Choroid plexus epithelial cell (primary cell): Measurements from ENCODE around the gene CACHD1.

Experiments used
- DNase-seq: peaks from one replicate; pipeline ENCODE4 v3.0.0-alpha.2; 2010; ENCODE audit warnings: low read depth
- H3K4me3 ChIP-seq: 2 replicates; pipeline ENCODE4 v1.5.1; 2011; ENCODE audit warnings: low read depth, mild to moderate bottlenecking, control low read depth, low read length, moderate library complexity
- TF ChIP-seq, protein P1 (sequence below): conservative IDR thresholded peaks from 2 replicates; pipeline ENCODE4 v1.5.1; 2011; ENCODE audit warnings: low read depth, mild to moderate bottlenecking, control low read depth, inconsistent platforms, low read length, moderate library complexity

The CACHD1 gene

GRCh38 chr1:64472040-64472376, 2.1 kb downstream of the CACHD1 start:
- no peak for DNase-seq
- TF ChIP-seq, protein P1, sequence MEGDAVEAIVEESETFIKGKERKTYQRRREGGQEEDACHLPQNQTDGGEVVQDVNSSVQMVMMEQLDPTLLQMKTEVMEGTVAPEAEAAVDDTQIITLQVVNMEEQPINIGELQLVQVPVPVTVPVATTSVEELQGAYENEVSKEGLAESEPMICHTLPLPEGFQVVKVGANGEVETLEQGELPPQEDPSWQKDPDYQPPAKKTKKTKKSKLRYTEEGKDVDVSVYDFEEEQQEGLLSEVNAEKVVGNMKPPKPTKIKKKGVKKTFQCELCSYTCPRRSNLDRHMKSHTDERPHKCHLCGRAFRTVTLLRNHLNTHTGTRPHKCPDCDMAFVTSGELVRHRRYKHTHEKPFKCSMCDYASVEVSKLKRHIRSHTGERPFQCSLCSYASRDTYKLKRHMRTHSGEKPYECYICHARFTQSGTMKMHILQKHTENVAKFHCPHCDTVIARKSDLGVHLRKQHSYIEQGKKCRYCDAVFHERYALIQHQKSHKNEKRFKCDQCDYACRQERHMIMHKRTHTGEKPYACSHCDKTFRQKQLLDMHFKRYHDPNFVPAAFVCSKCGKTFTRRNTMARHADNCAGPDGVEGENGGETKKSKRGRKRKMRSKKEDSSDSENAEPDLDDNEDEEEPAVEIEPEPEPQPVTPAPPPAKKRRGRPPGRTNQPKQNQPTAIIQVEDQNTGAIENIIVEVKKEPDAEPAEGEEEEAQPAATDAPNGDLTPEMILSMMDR = no peak
- no peak overlapping the region for H3K4me3 ChIP-seq

GRCh38 chr1:64472805-64473204, 2.9 kb downstream of the CACHD1 start:
- no peak for DNase-seq
- TF ChIP-seq, protein P1 = no peak
- no peak overlapping the region for H3K4me3 ChIP-seq

DNA sequence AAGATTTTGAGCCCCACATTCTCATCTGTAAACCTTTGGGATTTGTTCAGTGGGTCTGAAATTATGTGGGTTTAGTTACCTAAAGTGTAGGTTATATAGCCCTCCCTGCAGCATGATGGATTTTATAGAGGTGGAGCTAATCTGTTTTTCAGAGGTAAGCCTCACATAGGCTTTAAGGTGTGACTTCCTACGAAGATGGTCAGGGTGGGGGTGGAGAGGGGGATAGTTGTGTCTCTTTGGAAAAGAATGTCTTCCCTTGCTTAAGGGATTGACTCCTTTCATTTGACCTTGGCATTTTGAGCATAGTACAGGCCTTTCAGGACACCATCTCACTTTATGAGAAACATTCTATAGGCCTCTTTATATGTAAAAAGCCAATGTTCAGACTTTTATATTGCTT, 3.4 kb downstream of the CACHD1 start:
- TF ChIP-seq, protein P1 = no peak
- DNase-seq = no peak
- no peak overlapping the region for H3K4me3 ChIP-seq

DNA sequence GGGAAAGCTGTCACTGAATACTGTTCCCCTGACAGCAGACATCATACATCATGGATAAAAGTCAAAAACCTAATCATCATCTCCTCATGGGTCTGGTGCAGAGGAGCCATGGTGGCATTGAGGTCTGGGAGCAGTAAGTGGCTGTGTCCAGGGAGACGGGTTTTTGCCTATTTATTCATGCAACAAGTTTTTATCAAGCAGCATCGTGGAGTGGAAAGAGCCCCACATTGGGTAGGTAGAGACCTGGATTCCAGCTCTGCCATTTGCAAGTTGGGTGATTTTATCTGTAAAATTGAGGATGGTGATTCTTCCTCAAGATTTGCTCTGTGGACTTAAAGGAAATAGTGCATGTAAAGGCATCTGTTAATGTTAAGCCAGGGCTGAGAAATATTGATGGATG, 4.2 kb downstream of the CACHD1 start:
- DNase-seq = no peak
- no peak overlapping the region for H3K4me3 ChIP-seq
- TF ChIP-seq, protein P1 = no peak

DNA sequence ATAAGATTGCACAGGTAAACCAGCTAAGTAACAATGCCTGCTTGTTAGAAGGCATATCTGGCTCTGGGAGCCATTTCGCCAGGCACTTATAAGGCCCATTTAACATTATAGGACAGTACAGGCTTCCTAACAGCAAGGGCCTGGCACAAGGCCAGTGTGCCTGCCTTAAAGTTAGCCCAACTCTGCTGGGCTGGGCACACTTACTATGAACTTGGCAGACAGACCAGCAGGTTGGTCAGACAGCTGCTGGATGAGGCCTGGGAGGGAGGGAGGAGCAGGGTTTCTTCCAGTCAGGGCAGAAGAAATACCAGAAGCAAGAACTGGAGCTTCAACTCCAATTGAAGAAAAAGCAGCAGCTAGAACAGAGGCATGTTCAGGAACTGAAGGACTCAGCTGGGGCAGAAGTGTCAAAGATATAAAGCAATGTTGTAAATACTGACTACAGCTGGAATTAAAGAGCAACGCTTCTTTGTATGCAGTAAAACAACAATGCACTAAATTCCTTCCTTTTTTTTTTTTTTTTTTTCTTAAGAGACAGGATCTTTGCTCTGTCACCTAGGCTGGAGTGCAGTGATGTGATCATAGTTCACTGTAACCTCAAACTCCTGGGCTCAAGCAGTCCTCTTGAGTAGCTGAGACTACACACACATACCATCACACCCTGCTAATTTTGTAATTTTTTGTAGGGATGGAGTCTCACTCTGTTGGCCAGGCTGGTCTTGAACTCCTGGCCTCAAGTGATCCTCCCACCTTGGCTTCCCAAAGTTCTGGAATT, 4.9 kb downstream of the CACHD1 start:
- no peak for DNase-seq
- TF ChIP-seq, protein P1 = no peak
- H3K4me3 ChIP-seq = no peak overlapping the region

DNA sequence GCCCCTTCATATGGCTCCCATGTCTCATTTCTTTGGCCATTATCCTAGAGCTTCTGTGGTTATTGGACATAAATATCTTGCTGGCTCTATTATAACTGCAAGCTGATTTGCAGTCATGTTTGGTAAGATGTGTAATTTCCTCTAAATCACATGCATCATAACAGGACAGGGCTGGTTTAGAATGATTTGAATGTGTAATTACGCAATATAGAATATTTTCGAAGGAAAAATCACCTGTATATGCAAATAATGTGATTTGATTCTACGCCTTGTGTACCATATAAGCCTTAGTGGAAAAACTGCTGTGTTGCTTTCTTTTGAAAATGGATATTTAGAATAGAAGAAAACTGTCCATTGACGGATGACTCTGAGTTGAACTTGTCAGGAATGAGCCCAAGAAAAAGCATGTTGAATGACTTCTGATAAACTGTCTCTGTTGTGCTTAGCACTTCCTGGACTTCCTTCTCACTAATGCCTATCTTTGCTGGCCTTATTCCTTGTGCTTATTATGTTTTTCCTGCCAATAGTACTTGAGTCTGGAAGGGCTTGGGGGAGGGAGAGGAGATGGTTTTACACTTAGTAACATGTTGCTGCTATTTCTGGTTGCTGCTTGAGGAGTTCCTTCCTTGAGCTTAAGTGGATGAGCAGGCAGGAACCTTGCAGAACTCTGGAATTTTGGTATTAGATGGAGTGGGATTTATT, 6.5 kb downstream of the CACHD1 start:
- peak; percentile 67 for DNase-seq
- TF ChIP-seq, protein P1 = no peak
- H3K4me3 ChIP-seq = no peak overlapping the region
